ENCODE measurements around the gene MUC3A. TPM values are rescaled to one million over a fixed set of nuclear protein-coding genes. Genes with fewer than 3 reads are reported as not detected.

The MUC3A gene
- total and polyA plus RNA-seq, 4 donors = 0.25 to 2.9 (median 0.87) TPM

- no peak overlapping the region for H3K9ac ChIP-seq (ENCODE audit: low read depth in 1 of 2, low read length in 2 of 2)
- 66% methylated on average over 9 of the region's 9 CpGs for WGBS
- H3K36me3 ChIP-seq (ENCODE audit: control insufficient read depth in 4 of 4, insufficient read depth in 3 of 4, low read depth in 1 of 4, low read length in 3 of 4) = no peaks in the 10 kb centered on the region
- peaks cover 0 to 2% (median 0%) of the 10 kb centered on the region in 4 donors for H3K9me3 ChIP-seq (ENCODE audit: control insufficient read depth in 4 of 4, low read length in 3 of 4)
- no peaks in the 10 kb centered on the region for H3K27me3 ChIP-seq (ENCODE audit: control insufficient read depth in 4 of 4, insufficient read depth in 4 of 4, low read length in 3 of 4)
- no peak overlapping the region for H3K27ac ChIP-seq (ENCODE audit: low read depth in 1 of 2, low read length in 2 of 2)
- no peak overlapping the region for H3K4me3 ChIP-seq (ENCODE audit: low read depth in 1 of 3, low read length in 3 of 3)
- DNase-seq (ENCODE audit: low spot score) = no peak
- H3K4me1 ChIP-seq (ENCODE audit: control insufficient read depth in 4 of 4, insufficient read depth in 4 of 4, low read length in 3 of 4) = no peaks in the 10 kb centered on the region
- no peak for TF ChIP-seq MAX (IDR thresholded peaks at IDR 0.05)
- no peak for TF ChIP-seq REST (IDR thresholded peaks at IDR 0.05)
- no peak for TF ChIP-seq NR2F2 (IDR thresholded peaks at IDR 0.05)
- TF ChIP-seq RXRA (IDR thresholded peaks at IDR 0.05) = no peak
- TF ChIP-seq FOXA1 (IDR thresholded peaks at IDR 0.05) = no peak
- TF ChIP-seq YY1 (IDR thresholded peaks at IDR 0.05) = no peak
- no peak for TF ChIP-seq CTCF (IDR thresholded peaks at IDR 0.05; ENCODE audit: low read depth, low read length, missing input control)
- no peak for TF ChIP-seq ATF3 (IDR thresholded peaks at IDR 0.05)
- no peak for TF ChIP-seq GABPA (IDR thresholded peaks at IDR 0.05 in 1 of 2, conservative IDR thresholded peaks at IDR 0.05 in 1 of 2)
- TF ChIP-seq ZBTB33 (IDR thresholded peaks at IDR 0.05) = no peak
- TF ChIP-seq SP1 (IDR thresholded peaks at IDR 0.05) = no peak
- TF ChIP-seq JUND (IDR thresholded peaks at IDR 0.05) = no peak
- no peak for TF ChIP-seq EGR1 (IDR thresholded peaks at IDR 0.05; ENCODE audit: low read depth in 2 of 2)
Measured at GRCh38 chr7:100942045-100942774, 7.1 kb upstream of the MUC3A start.

GRCh38 chr7:100943693-100944092 lies 5.6 kb upstream of the MUC3A start:
- H3K27ac ChIP-seq (ENCODE audit: low read depth in 1 of 2, low read length in 2 of 2) = no peak overlapping the region
- TF ChIP-seq HNF4A (conservative IDR thresholded peaks at IDR 0.05) (no peak), FOXA1 (IDR thresholded peaks at IDR 0.05) (no peak), REST (IDR thresholded peaks at IDR 0.05) (no peak), FOXA2 (IDR thresholded peaks at IDR 0.05) (no peak), EGR1 (IDR thresholded peaks at IDR 0.05; ENCODE audit: low read depth in 2 of 2) (no peak), ZBTB33 (IDR thresholded peaks at IDR 0.05) (no peak)
- no peaks in the 10 kb centered on the region for H3K4me1 ChIP-seq (ENCODE audit: control insufficient read depth in 4 of 4, insufficient read depth in 4 of 4, low read length in 3 of 4)
- H3K4me3 ChIP-seq (ENCODE audit: low read depth in 1 of 3, low read length in 3 of 3) = no peak overlapping the region
- 85% methylated on average over 5 of the region's 5 CpGs for WGBS
- DNase-seq (ENCODE audit: low spot score) = no peak
- H3K9ac ChIP-seq (ENCODE audit: low read depth in 1 of 2, low read length in 2 of 2) = no peak overlapping the region
- H3K9me3 ChIP-seq (ENCODE audit: control insufficient read depth in 4 of 4, low read length in 3 of 4) = peaks cover 0 to 2% (median 0%) of the 10 kb centered on the region in 4 donors
- no peaks in the 10 kb centered on the region for H3K36me3 ChIP-seq (ENCODE audit: control insufficient read depth in 4 of 4, insufficient read depth in 3 of 4, low read depth in 1 of 4, low read length in 3 of 4)
- H3K27me3 ChIP-seq (ENCODE audit: control insufficient read depth in 4 of 4, insufficient read depth in 4 of 4, low read length in 3 of 4) = no peaks in the 10 kb centered on the region
